ENCODE measurements around the gene ARRDC1. TPM values are rescaled to one million over a fixed set of nuclear protein-coding genes. Genes with fewer than 3 reads are reported as not detected.
A peak's percentile ranks its signal among the peaks of the same experiment; 100 is the strongest.

ARRDC1 gene
- total RNA-seq, 5 donors from 2014 or later (not counting 1 experiment from before 2014, with no cell fraction given), result 54.7 to 123 (median 103) TPM

DNA sequence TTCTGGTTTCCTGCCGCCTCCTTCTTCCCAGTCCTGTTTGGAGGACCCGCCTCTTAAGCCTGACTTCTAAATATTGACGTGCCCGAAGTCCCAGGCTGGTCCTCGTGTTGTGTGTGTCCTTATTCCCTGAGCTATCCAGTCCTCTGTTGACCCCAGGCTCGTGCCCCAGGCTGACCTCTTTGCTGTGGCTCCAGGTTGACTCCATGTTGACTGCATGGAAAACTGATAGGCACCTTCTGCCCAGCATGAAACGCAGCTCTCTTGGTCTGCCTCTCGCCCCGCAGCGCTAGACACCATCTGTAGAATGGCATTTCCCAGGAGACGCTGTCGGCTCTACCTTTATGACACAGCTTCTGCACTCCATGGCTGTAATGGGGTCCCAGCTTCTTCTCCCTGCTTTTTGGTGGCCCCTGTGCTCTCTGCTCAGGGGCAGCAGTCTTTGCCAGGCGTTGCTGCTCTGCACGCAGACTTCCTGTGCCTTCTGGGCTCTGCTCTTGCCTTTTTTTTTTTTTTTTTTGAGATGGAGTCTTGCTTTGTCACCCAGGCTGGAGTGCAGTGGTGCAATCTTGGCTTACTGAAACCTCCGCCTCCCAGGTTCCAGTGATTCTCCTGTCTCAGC lies 41.7 kb downstream of the ARRDC1 start:
- Mint-ChIP-seq H3K27me3 (no peaks in the 10 kb centered on the region), H3K4me3 (peak overlapping the region; percentile 18 to 72 (median 51)), H3K9me3 (no peaks in the 10 kb centered on the region), H3K27ac (peak overlapping the region; percentile 52 to 76), H3K4me1 (peaks cover 51 to 58% (median 53%) of the 10 kb centered on the region in 3 donors), H3K36me3 (peaks cover 38% of the 10 kb centered on the region)
- H3K27ac ChIP-seq (ENCODE audit: low read length), result no peak overlapping the region
- ATAC-seq (replicated peaks in 1 of 4) (peak in 3 of 4 experiments; percentile 27 to 69 (median 68)), DNase-seq (peak in 3 of 35 experiments; percentile 7 to 21 (median 11))
- peaks cover 14 to 29% of the 10 kb centered on the region in 2 donors for H3K36me3 ChIP-seq (ENCODE audit: control insufficient read depth in 2 of 2, extremely low read depth in 1 of 2, insufficient read depth in 1 of 2, low read length in 1 of 2)
- H3K9me3 ChIP-seq, result no peaks in the 10 kb centered on the region
- WGBS (ENCODE audit: insufficient coverage), result 58% methylated on average over 12 of the region's 15 CpGs
- no peak overlapping the region for H3K4me3 ChIP-seq (ENCODE audit: control insufficient read depth in 1 of 2, extremely low read depth in 1 of 2, low read length in 1 of 2)
- CTCF ChIA-PET, result no interaction called here
- POLR2A ChIA-PET, result no interaction called here
- peaks cover 3 to 37% of the 10 kb centered on the region in 2 experiments for H3K4me1 ChIP-seq (ENCODE audit: control insufficient read depth in 1 of 2, extremely low read depth in 1 of 2, insufficient read depth in 2 of 2, low read length in 2 of 2)
- no peaks in the 10 kb centered on the region for H3K27me3 ChIP-seq (replicated peaks in 1 of 2; ENCODE audit: control insufficient read depth in 2 of 2, extremely low read depth in 1 of 2, insufficient read depth in 2 of 2, low read length in 1 of 2)

DNA sequence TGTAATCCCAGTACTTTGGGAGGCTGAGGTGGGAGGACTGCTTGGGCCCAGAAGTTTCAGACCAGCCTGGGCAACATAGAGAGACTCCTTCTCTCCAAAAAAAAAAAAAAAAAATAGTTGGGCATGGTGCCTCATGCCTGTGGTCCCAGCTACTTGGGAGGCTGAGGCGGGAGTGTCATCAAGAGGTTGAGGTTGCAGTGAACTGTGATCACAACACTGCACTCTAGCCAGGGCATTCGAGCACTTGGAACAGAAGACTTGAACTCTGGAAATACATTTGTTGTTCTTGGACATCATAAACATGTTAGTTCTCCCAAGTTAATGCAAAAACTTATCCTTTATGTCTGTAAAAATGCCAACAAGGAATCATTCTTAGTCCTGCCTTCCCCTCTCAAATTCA lies 42.9 kb downstream of the ARRDC1 start:
- 100% methylated on average over 1 of the region's 2 CpGs for WGBS (ENCODE audit: insufficient coverage)
- Mint-ChIP-seq H3K4me1 (peaks cover 44 to 53% (median 47%) of the 10 kb centered on the region in 3 donors), H3K36me3 (peaks cover 40% of the 10 kb centered on the region), H3K9me3 (no peaks in the 10 kb centered on the region), H3K27me3 (no peaks in the 10 kb centered on the region), H3K4me3 (no peak overlapping the region), H3K27ac (no peak overlapping the region)
- H3K4me3 ChIP-seq (ENCODE audit: control insufficient read depth in 1 of 2, extremely low read depth in 1 of 2, low read length in 1 of 2), result no peak overlapping the region
- no peaks in the 10 kb centered on the region for H3K9me3 ChIP-seq
- ChIA-PET CTCF (no interaction called here), POLR2A (no interaction called here)
- H3K4me1 ChIP-seq (ENCODE audit: control insufficient read depth in 1 of 2, extremely low read depth in 1 of 2, insufficient read depth in 2 of 2, low read length in 2 of 2), result peaks cover 3 to 37% of the 10 kb centered on the region in 2 experiments
- H3K27me3 ChIP-seq (replicated peaks in 1 of 2; ENCODE audit: control insufficient read depth in 2 of 2, extremely low read depth in 1 of 2, insufficient read depth in 2 of 2, low read length in 1 of 2), result no peaks in the 10 kb centered on the region
- H3K27ac ChIP-seq (ENCODE audit: low read length), result no peak overlapping the region
- ATAC-seq (replicated peaks in 1 of 4) (no peak), DNase-seq (no peak)
- H3K36me3 ChIP-seq (ENCODE audit: control insufficient read depth in 2 of 2, extremely low read depth in 1 of 2, insufficient read depth in 1 of 2, low read length in 1 of 2), result peaks cover 13 to 33% of the 10 kb centered on the region in 2 donors

DNA sequence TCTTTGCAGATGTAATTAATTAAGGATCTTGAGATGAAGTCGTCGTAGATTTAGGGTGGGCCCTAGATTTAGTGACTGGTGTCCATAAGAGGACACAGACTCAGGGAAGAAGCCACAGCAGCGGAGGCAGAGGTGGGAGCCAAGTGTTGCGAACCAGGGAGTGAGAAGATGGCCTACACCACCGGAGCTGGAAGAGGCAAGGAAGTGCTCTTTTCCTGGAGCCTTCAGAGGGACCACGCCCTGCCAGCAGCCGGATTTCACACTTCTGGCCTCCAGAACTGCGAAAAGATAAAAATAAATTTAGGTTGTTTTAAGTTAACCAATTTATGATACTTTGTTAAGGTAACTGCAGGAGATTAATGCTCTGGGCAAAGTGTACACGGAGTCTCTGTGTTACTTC lies 44.1 kb downstream of the ARRDC1 start:
- Mint-ChIP-seq H3K27me3 (no peaks in the 10 kb centered on the region), H3K4me3 (no peak overlapping the region), H3K36me3 (peaks cover 37% of the 10 kb centered on the region), H3K27ac (peak overlapping the region; percentile 6 to 36), H3K4me1 (peaks cover 38 to 50% (median 45%) of the 10 kb centered on the region in 3 donors), H3K9me3 (no peaks in the 10 kb centered on the region)
- ATAC-seq (replicated peaks in 1 of 4) (no peak), DNase-seq (no peak)
- Histone ChIP-seq H3K4me3 (ENCODE audit: control insufficient read depth in 1 of 2, extremely low read depth in 1 of 2, low read length in 1 of 2) (no peak overlapping the region), H3K36me3 (ENCODE audit: control insufficient read depth in 2 of 2, extremely low read depth in 1 of 2, insufficient read depth in 1 of 2, low read length in 1 of 2) (peaks cover 5 to 30% of the 10 kb centered on the region in 2 donors), H3K9me3 (no peaks in the 10 kb centered on the region), H3K27ac (ENCODE audit: low read length) (no peak overlapping the region), H3K27me3 (replicated peaks in 1 of 2; ENCODE audit: control insufficient read depth in 2 of 2, extremely low read depth in 1 of 2, insufficient read depth in 2 of 2, low read length in 1 of 2) (no peaks in the 10 kb centered on the region), H3K4me1 (ENCODE audit: control insufficient read depth in 1 of 2, extremely low read depth in 1 of 2, insufficient read depth in 2 of 2, low read length in 2 of 2) (peaks cover 3 to 34% of the 10 kb centered on the region in 2 experiments)
- WGBS (ENCODE audit: insufficient coverage), result 83% methylated on average over 8 of the region's 9 CpGs
- ChIA-PET CTCF (no interaction called here), POLR2A (no interaction called here)

DNA sequence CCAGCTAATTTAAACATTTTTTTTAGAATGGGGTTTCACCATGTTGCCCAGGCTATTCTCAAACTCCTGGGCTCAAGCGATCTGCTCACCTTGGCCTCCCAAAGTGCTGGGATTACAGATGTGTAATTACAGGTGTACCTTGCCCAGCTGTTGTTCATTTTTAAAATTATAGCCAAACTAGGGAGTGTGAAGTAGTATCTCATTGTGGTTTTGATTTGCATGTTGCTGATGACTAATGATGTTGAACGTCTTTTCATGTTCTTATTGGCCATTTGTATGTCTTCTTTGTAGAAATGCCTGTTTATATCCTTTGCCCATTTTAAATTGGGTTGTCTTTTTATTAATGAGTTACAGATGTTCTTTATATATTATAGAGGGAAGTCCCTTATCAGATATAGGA lies 44.8 kb downstream of the ARRDC1 start:
- H3K4me3 Mint-ChIP-seq, result no peak overlapping the region
- no peaks in the 10 kb centered on the region for H3K27me3 Mint-ChIP-seq
- H3K36me3 ChIP-seq (ENCODE audit: control insufficient read depth in 2 of 2, extremely low read depth in 1 of 2, insufficient read depth in 1 of 2, low read length in 1 of 2), result peaks cover 5 to 36% of the 10 kb centered on the region in 2 donors
- ChIA-PET POLR2A (no interaction called here), CTCF (no interaction called here)
- H3K4me3 ChIP-seq (ENCODE audit: control insufficient read depth in 1 of 2, extremely low read depth in 1 of 2, low read length in 1 of 2), result no peak overlapping the region
- 100% methylated on average over 1 of the region's 2 CpGs for WGBS (ENCODE audit: insufficient coverage)
- no peaks in the 10 kb centered on the region for H3K9me3 Mint-ChIP-seq
- peaks cover 38 to 47% (median 42%) of the 10 kb centered on the region in 3 donors for H3K4me1 Mint-ChIP-seq
- peaks cover 3 to 32% of the 10 kb centered on the region in 2 experiments for H3K4me1 ChIP-seq (ENCODE audit: control insufficient read depth in 1 of 2, extremely low read depth in 1 of 2, insufficient read depth in 2 of 2, low read length in 2 of 2)
- H3K27me3 ChIP-seq (replicated peaks in 1 of 2; ENCODE audit: control insufficient read depth in 2 of 2, extremely low read depth in 1 of 2, insufficient read depth in 2 of 2, low read length in 1 of 2), result no peaks in the 10 kb centered on the region
- no peaks in the 10 kb centered on the region for H3K9me3 ChIP-seq
- peak overlapping the region in 1 of 2 donors; percentile 68 for H3K27ac Mint-ChIP-seq
- DNase-seq (no peak), ATAC-seq (replicated peaks in 1 of 4) (no peak)
- no peak overlapping the region for H3K27ac ChIP-seq (ENCODE audit: low read length)
- H3K36me3 Mint-ChIP-seq, result peaks cover 40% of the 10 kb centered on the region

DNA sequence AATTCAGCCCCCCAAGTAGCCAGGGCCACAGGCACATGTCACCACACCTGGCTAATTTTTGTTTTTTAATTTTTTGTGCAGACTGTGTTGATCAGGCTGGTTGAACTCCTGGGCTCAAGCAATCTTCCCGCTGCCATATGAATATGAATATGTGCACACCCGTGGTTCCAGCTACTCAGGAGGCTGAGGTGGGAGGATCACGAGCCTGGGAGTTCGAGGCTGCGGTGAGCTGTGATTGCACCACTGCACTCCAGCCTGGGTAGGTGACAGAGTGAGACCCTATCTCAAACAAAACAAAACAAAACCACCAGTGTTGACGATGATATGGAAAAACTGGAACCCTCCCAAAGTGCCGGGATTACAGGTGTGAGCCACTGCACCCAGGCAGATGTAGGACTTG lies 45.3 kb downstream of the ARRDC1 start:
- Histone ChIP-seq H3K4me3 (ENCODE audit: control insufficient read depth in 1 of 2, extremely low read depth in 1 of 2, low read length in 1 of 2) (no peak overlapping the region), H3K9me3 (no peaks in the 10 kb centered on the region), H3K4me1 (ENCODE audit: control insufficient read depth in 1 of 2, extremely low read depth in 1 of 2, insufficient read depth in 2 of 2, low read length in 2 of 2) (peaks cover 3 to 28% of the 10 kb centered on the region in 2 experiments), H3K27ac (ENCODE audit: low read length) (no peak overlapping the region), H3K36me3 (ENCODE audit: control insufficient read depth in 2 of 2, extremely low read depth in 1 of 2, insufficient read depth in 1 of 2, low read length in 1 of 2) (peaks cover 5 to 40% of the 10 kb centered on the region in 2 donors), H3K27me3 (replicated peaks in 1 of 2; ENCODE audit: control insufficient read depth in 2 of 2, extremely low read depth in 1 of 2, insufficient read depth in 2 of 2, low read length in 1 of 2) (no peaks in the 10 kb centered on the region)
- ATAC-seq (replicated peaks in 1 of 4) (no peak), DNase-seq (no peak)
- H3K27ac Mint-ChIP-seq, result peak overlapping the region in 1 of 2 donors; percentile 59
- WGBS (ENCODE audit: insufficient coverage), result no CpG with 5 or more reads among the region's 7 CpGs
- peaks cover 42% of the 10 kb centered on the region for H3K36me3 Mint-ChIP-seq
- H3K4me3 Mint-ChIP-seq, result no peak overlapping the region
- H3K27me3 Mint-ChIP-seq, result no peaks in the 10 kb centered on the region
- CTCF ChIA-PET, result no interaction called here
- peaks cover 38 to 46% (median 39%) of the 10 kb centered on the region in 3 donors for H3K4me1 Mint-ChIP-seq
- no peaks in the 10 kb centered on the region for H3K9me3 Mint-ChIP-seq
- POLR2A ChIA-PET, result no interaction called here

DNA sequence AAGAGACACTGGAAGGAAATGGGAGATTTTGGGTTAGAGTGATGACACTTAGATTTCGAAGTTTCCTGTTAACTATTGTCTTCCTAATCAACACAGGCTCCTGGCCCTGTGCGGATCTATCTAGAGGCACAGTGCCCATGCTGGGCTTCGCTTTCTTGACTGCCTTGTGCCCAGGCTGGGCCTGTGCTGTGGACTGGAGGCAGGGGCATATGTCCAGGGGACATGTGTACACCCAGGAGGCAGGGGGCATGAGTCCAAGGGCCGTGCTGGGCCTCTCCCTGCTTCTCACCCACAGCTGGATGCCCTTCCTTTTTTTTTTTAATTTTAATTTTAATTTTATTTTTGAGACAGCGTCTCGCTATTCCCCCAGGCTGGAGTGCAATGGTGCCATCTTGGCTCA lies 50.9 kb downstream of the ARRDC1 start:
- Mint-ChIP-seq H3K27ac (no peak overlapping the region), H3K9me3 (no peaks in the 10 kb centered on the region), H3K4me1 (peaks cover 35 to 45% (median 36%) of the 10 kb centered on the region in 3 donors), H3K4me3 (no peak overlapping the region), H3K36me3 (peaks cover 22% of the 10 kb centered on the region), H3K27me3 (no peaks in the 10 kb centered on the region)
- ATAC-seq (replicated peaks in 1 of 4) (no peak), DNase-seq (no peak)
- Histone ChIP-seq H3K27ac (ENCODE audit: low read length) (no peak overlapping the region), H3K4me1 (ENCODE audit: control insufficient read depth in 1 of 2, extremely low read depth in 1 of 2, insufficient read depth in 2 of 2, low read length in 2 of 2) (peaks cover 5 to 8% of the 10 kb centered on the region in 2 experiments), H3K4me3 (ENCODE audit: control insufficient read depth in 1 of 2, extremely low read depth in 1 of 2, low read length in 1 of 2) (no peak overlapping the region), H3K9me3 (no peaks in the 10 kb centered on the region), H3K36me3 (ENCODE audit: control insufficient read depth in 2 of 2, extremely low read depth in 1 of 2, insufficient read depth in 1 of 2, low read length in 1 of 2) (peaks cover 2 to 23% of the 10 kb centered on the region in 2 donors), H3K27me3 (replicated peaks in 1 of 2; ENCODE audit: control insufficient read depth in 2 of 2, extremely low read depth in 1 of 2, insufficient read depth in 2 of 2, low read length in 1 of 2) (no peaks in the 10 kb centered on the region)
- WGBS (ENCODE audit: insufficient coverage), result 100% methylated on average over 4 of the region's 6 CpGs
- POLR2A ChIA-PET, result no interaction called here
- CTCF ChIA-PET, result no interaction called here

All from T-cell (primary cell).